SJCRH30 (cell line): ENCODE results near the gene VDR. TPM values are rescaled to one million over a fixed set of nuclear protein-coding genes. Genes with fewer than 3 reads are reported as not detected.
"Not testable (repeated sequence)": the region's sequence is repeated elsewhere in the genome, so short reads cannot be mapped to it uniquely, and the experiment has no call there.

ENCODE experiments used
- DNase-seq, 2 experiments: peaks; one replicate each; pipeline ENCODE4 v3.0.0-alpha.2; 2015 to 2020
- H3K27ac ChIP-seq: fragments of 250-450 bp; sonication (Bioruptor Pico); 2 replicates; pipeline ENCODE4 v1.5.1; 2020; ENCODE audit warnings: mild to moderate bottlenecking, moderate library complexity
- H3K27me3 ChIP-seq: fragments of 250-450 bp; sonication (Bioruptor Pico); 2 replicates; pipeline ENCODE4 v1.5.1; 2020; ENCODE audit warnings: mild to moderate bottlenecking, moderate library complexity
- H3K36me3 ChIP-seq: fragments of 250-450 bp; sonication (Bioruptor Pico); 2 replicates; pipeline ENCODE4 v1.5.1; 2020; ENCODE audit warnings: mild to moderate bottlenecking, moderate library complexity
- H3K4me1 ChIP-seq: fragments of 250-450 bp; sonication (Bioruptor Pico); 2 replicates; pipeline ENCODE4 v1.5.1; 2020; ENCODE audit warnings: mild to moderate bottlenecking, moderate library complexity
- H3K4me3 ChIP-seq: fragments of 250-450 bp; sonication (Bioruptor Pico); 2 replicates; pipeline ENCODE4 v1.5.1; 2020; ENCODE audit warnings: mild to moderate bottlenecking, moderate library complexity
- H3K9me3 ChIP-seq: fragments of 250-450 bp; sonication (Bioruptor Pico); replicated peaks from 2 replicates; pipeline ENCODE4 v1.5.1; 2020; ENCODE audit warnings: mild to moderate bottlenecking, moderate library complexity
- total RNA-seq: library from RNA; depleted of rRNA; stranded (reverse); fragments of >200 nt; shearing (Covaris generic); gene quantifications from 2 replicates; pipeline ENCODE4 v1.2.3, GENCODE V29; 2014

VDR gene
- total RNA-seq, 1 experiment from 2014 or later, result 0.10 TPM

DNA sequence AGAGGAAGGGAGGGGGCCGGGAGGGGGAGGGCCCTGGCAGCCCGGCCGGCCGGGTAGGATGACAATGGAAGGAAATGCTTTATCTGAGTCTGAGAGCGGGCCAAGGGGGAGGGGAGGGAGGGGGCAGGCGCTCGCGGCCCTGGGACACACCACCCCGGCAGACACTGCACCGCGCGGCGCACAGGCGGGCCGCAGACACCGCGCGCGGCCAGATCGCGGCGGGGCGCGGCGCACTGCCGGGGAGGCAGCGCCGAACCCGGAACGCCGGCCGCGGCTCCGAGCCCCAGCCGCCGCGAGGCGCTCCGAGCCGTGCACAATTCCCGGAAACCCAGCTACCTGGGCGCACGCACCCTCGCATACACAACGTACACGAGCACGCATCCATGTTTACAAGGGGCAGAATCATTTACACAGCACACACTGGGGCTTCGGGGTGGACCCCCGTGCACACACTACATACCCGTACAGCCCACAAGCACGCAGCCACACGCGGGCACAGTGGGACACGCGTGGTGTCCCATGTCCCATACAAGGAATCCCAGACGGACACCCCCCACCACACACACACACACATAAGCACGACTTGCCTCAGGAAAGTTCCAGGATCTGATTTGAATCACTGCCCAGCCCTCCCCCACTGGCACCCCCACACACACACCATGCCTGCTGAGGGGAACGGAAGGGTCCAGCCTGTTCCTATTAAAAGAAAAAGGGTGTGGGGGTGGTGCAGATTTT lies 84.7 kb downstream of the VDR start, which contains the start of gene HDAC7:
HDAC7 (minus strand) TSS at position 8 of the 735 bp plus-strand sequence. CDS start 118 bp downstream, outside the sequence.
- peak within 1 kb of the TSS; percentile 81 for H3K4me3 ChIP-seq
- H3K9me3 ChIP-seq, result no peaks in the 10 kb centered on the region
- H3K36me3 ChIP-seq, result no peaks in the 10 kb centered on the region
- peaks cover 36% of the 10 kb centered on the region for H3K4me1 ChIP-seq
- H3K27ac ChIP-seq, result peak within 1 kb of the TSS; percentile 95
- DNase-seq, result peak; percentile 91 to 92
- H3K27me3 ChIP-seq, result no peaks in the 10 kb centered on the region

DNA sequence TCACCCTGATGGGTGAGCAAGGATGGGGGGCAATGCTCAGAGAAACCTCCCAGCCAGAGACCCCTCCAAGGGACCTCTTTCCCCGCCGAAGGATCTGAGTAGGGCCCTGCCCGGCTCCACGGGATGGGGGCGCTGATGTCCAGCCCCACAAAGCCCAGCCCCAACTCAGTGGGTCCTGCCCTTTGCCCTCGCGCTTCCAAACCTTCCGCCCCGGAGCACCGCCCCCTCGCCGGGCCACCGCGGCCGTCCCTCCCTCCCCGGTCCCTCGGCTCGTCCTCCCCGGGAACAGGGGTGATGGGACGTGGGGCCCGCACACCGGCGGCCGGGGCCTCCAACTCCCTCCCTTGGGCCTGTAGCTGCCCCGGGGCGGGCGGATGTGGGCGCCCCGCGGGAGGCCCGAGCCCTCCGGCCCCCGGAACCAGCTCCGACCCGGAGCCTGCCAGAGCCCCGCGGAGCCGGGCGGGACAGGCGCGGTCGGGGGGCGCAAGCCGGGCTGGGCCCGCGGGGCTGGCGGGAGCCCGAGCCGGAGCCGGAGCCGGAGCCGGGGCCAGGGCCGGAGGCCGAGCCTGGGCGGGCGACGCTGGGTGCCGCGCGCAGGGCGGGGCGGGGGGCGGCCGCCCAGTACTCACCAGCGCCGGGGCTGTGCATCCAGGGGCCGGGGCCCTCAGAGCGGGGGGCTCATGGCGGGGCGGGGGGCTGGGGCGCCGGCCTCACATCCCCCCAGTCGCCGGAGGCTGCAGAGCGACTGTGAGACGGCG lies 85.5 kb downstream of the VDR start:
- peak; percentile 61 to 64 for DNase-seq
- Histone ChIP-seq H3K4me1 (peaks cover 36% of the 10 kb centered on the region), H3K4me3 (peak overlapping the region; percentile 81), H3K27ac (peak overlapping the region; percentile 64; the same call in 1 of the 2 replicates), H3K27me3 (no peaks in the 10 kb centered on the region), H3K9me3 (no peaks in the 10 kb centered on the region), H3K36me3 (no peaks in the 10 kb centered on the region)

DNA sequence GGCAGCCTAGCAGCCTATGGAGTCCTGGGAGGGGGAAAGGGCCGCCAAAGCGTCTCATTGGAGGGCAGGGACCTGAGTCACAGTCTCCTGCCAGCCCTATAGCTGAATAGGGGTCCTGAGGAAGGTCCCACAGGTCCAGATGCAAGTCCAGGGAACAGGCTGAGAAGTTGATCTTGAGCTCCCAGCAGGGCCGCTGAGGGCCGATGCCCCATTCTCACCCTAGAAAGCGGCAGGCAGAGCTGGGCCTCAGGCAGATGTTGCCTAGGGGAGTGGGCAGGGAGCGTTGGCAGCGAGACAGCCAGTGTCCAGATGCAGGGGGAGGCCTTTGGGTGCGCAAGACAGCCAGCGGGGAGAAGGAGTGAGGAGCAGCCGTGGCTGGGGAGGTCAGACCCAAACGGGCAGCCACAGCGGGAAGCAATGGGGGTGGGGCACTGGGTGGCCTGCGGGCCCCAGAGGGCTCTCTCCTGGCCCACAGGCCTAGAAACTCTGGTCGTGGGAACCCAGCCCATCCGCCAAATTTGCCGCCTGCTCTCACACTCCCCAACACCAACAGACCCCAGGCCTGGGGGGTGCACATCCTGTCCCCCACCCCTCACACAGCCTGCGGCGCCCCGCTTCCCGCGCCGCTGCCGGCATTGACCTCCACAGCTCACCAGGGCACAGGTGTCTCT lies 86.2 kb downstream of the VDR start:
- H3K36me3 ChIP-seq, result no peaks in the 10 kb centered on the region
- peak overlapping the region; percentile 81 for H3K4me3 ChIP-seq
- H3K27ac ChIP-seq, result peak overlapping the region; percentile 64; the same call in 1 of the 2 replicates
- no peaks in the 10 kb centered on the region for H3K27me3 ChIP-seq
- H3K4me1 ChIP-seq, result peaks cover 43% of the 10 kb centered on the region
- no peaks in the 10 kb centered on the region for H3K9me3 ChIP-seq
- DNase-seq, result peak in 1 of 2 experiments; percentile 27

DNA sequence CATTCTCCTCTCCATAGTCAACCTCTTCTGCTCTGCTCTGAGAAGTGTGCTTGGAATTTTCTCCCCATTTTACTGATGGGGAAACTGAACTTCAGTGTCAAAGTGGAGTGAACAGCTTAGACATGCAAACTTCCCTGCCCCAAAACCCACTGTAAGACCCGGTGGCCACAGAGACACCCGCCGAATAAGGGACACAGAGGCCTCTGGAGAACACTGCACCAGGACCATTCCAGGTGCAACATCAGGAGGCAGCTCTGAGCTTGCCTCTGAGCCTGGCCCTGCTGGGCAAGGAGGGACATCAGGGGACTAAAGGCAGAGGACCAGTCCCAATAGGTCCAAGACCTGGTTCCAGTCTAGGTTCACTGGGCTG lies 86.8 kb downstream of the VDR start:
- no peaks in the 10 kb centered on the region for H3K9me3 ChIP-seq
- H3K27me3 ChIP-seq, result no peaks in the 10 kb centered on the region
- no peak overlapping the region for H3K4me3 ChIP-seq
- peaks cover 48% of the 10 kb centered on the region for H3K4me1 ChIP-seq
- no peak overlapping the region for H3K27ac ChIP-seq
- H3K36me3 ChIP-seq, result no peaks in the 10 kb centered on the region
- DNase-seq, result no peak

DNA sequence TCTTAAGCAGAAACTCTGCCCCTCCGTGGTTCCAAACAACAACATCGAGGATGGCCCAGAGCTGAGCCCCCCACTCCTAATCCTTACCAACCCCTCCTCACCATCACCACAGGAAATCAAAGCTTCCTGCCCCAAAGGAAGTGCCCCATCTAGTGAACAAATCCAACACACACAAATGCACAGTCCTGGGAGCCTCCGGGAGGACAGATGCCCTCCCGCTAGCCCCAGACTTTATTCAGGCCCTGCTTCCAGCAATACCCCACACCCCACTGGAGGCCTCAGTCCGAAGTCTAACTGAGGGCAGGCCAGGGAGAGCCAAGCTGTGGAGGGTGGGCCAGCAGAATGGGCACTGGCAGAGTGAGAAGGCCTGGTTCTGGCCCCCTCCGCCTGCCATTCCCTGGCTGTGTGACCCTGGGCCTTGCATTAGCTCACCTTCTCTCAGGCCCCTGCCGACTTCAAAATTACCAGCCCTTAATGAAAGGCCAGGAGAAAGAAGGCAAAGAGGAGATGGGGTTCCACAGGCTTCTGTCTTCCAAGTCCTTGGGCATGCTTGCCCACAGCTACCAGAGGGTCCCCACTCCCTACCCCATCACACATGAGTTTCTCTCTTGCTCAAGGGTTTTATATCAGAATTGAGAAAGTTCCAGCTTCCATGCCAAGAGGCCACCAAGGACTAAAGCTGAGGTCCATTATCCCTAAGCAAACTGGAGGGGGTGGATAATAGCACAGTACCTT lies 87.4 kb downstream of the VDR start:
- Histone ChIP-seq H3K4me3 (no peak overlapping the region), H3K27ac (no peak overlapping the region), H3K9me3 (no peaks in the 10 kb centered on the region), H3K4me1 (peaks cover 51% of the 10 kb centered on the region), H3K36me3 (no peaks in the 10 kb centered on the region), H3K27me3 (no peaks in the 10 kb centered on the region)
- peak in 1 of 2 experiments; percentile 27 for DNase-seq

DNA sequence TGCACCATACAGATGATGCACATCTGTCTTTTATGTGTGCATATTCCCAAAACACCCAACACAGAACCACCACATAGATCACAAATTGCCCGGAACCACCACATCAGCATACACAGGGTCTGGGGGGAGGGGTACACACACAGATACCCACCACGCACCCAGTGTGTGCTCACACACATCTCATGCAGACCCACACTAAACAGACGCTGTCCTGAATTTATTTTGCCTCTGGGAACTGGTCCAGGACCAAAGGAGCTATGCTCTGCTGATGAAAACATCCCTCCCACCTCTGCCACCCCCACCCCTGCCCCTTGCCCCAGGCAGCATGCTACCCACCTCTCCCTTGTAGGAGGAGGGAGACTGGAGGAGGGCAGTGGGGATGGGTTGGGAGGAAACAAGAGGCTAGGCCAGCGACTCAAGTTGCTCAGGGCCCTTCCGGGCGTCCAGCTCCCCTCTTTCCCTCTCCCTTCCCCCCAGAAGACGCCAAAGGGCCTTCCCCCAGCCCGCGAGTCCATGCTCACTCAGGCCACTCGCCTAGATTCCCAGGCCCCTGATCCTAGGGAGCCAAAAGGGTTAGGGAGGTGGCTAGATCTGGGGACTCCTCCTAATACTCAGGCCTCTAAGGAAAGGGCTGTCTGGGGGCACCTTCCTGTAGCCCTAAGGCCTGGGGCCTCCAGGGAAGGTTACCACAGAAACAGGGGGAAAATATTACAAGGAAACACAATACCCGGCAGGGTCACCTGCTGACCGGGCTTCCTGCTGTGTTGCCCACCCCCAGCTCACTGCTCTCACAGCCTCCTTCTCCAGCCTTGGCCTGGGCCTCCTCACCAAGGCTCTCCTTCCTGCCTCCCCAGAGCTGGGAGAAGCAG lies 88.2 kb downstream of the VDR start:
- Histone ChIP-seq H3K4me3 (no peak overlapping the region), H3K9me3 (no peaks in the 10 kb centered on the region), H3K27me3 (no peaks in the 10 kb centered on the region), H3K27ac (no peak overlapping the region), H3K36me3 (peaks cover under 1% of the 10 kb centered on the region; the same call in 1 of the 2 replicates), H3K4me1 (peaks cover 47% of the 10 kb centered on the region)
- DNase-seq, result peak in 1 of 2 experiments; percentile 27

DNA sequence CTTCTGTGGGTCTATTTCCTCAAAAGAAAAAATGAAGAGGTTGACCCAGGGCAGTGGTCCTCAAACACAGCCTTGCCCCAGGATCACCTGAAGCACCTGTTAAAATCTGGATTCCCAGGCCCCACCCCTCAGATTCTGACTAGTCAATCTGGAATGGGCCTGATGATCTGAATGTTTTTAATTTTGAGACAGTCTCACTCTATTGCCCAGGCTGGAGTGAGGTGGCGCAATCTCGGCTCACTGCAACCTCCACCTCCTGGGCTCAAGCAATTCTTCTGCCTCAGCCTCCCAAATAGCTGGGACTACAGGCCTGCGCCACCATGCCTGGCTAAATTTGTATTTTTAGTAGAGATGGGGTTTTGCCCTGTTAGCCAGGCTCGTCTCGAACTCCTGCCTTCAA lies 89.3 kb downstream of the VDR start:
- not testable (repeated sequence) for H3K36me3 ChIP-seq, H3K4me3 ChIP-seq, DNase-seq, H3K9me3 ChIP-seq, H3K27me3 ChIP-seq, H3K27ac ChIP-seq
- peaks cover 37% of the 10 kb centered on the region for H3K4me1 ChIP-seq

DNA sequence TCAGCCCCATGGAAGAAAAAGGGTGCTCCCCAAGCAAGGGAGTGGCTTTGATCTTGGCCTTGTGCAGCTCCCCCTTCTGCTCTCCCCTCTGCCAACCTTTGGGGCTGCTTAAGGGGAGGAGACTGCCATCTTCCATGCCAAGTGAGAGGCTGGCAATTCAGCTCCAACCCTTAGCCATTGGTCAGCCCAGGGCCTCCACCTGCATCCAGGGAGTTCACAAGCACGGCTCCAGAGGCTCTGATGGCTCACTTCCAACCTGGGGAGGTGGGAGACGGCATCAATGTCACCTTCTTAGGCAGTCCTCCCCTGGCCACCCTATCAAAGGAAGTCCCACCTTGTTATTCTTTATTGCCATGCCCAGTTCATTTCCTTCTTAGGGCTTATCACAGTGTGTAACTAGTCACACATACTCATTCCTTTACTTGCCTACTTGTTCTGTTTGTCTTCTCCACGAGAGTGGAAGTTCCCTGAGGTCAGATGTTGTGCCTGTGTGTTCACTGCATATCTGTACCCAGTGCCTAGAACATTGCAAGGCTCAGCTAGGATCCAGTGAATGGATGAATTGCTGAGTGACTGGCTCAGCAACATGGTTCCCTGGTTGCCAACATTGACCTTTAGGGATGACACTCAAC lies 90.1 kb downstream of the VDR start:
- DNase-seq, result no peak
- H3K4me3 ChIP-seq, result no peak overlapping the region
- H3K4me1 ChIP-seq, result peaks cover 37% of the 10 kb centered on the region
- no peaks in the 10 kb centered on the region for H3K27me3 ChIP-seq
- peaks cover 6% of the 10 kb centered on the region; the same call in 1 of the 2 replicates for H3K36me3 ChIP-seq
- H3K27ac ChIP-seq, result no peak overlapping the region
- no peaks in the 10 kb centered on the region for H3K9me3 ChIP-seq

DNA sequence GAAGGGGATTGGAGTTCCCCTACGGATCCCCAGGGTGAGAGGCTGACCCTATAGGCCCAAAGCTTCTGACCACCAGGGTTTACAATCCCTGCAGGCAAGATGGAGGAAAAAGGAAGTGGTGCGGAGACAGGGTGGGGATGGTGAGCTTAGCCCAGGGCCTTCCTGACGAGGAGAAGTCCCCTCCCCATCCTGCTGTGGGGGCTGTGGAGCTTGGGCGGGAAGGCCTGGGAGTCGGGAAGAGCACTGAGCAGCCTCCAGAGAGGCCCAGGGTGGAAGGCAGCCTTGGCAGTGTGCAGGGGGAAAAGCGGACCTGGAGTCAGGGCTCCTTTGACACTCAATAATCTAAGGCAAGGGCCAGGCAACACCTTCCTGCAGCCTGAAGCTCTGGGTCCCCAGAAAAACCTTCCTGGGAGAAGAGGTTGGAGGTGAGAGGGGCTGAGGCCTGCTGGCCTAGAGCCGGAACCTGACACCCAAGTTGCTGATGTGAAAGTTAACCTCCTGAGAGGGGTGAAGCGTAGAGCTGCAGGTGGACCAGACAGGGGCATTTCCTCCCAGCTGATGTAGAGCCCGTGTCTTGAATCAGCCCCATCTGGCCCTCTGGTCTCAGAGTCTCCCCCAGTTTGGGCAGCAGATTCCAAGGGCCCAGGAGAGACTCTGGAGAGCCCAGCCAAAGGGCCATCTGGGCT lies 91.1 kb downstream of the VDR start:
- peak overlapping the region; percentile 20; the same call in 1 of the 2 replicates for H3K27ac ChIP-seq
- DNase-seq, result peak; percentile 47 to 53
- no peaks in the 10 kb centered on the region for H3K9me3 ChIP-seq
- no peaks in the 10 kb centered on the region for H3K27me3 ChIP-seq
- peaks cover 6% of the 10 kb centered on the region; the same call in 1 of the 2 replicates for H3K36me3 ChIP-seq
- H3K4me3 ChIP-seq, result peak overlapping the region; percentile 43
- H3K4me1 ChIP-seq, result peaks cover 37% of the 10 kb centered on the region

DNA sequence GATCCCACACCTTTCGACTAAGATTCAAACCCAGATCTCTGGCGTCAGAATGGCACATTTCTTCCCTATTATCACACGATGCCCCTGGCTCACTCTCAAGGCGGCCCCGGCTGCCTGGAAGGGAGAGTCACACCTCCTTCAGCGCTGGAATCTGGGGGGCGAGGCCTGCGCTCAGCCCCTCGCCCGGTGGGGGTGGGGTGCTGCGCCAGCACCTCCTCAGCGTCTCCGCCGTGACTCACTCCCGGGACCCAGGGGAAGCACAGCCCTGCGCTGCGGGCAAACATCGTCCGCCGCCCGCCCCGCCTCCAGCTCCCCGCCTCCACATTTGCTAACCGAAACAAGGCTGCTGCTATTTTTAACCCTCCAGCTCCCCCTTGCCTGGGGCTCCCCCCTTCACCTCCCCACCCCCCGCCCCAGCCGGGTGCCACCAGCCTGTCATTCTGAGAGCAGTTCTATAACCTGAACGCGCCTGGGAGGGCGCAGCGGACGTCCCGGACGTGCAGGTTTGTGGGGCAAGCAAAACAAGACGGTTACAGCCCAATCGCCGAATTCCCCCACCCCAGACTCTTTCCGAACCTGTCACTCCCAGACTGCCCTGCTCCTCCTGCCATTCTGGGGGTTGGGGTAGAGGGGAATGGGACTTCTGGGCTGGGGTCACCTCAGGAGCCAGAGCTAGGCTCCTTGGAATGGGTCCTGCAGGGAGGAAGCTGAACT lies 91.8 kb downstream of the VDR start:
- no peaks in the 10 kb centered on the region for H3K27me3 ChIP-seq
- peak overlapping the region; percentile 29; the same call in 1 of the 2 replicates for H3K27ac ChIP-seq
- peaks cover 39% of the 10 kb centered on the region for H3K4me1 ChIP-seq
- peak; percentile 80 to 87 for DNase-seq
- no peaks in the 10 kb centered on the region for H3K9me3 ChIP-seq
- H3K4me3 ChIP-seq, result peak overlapping the region; percentile 43
- peaks cover 6% of the 10 kb centered on the region; the same call in 1 of the 2 replicates for H3K36me3 ChIP-seq

DNA sequence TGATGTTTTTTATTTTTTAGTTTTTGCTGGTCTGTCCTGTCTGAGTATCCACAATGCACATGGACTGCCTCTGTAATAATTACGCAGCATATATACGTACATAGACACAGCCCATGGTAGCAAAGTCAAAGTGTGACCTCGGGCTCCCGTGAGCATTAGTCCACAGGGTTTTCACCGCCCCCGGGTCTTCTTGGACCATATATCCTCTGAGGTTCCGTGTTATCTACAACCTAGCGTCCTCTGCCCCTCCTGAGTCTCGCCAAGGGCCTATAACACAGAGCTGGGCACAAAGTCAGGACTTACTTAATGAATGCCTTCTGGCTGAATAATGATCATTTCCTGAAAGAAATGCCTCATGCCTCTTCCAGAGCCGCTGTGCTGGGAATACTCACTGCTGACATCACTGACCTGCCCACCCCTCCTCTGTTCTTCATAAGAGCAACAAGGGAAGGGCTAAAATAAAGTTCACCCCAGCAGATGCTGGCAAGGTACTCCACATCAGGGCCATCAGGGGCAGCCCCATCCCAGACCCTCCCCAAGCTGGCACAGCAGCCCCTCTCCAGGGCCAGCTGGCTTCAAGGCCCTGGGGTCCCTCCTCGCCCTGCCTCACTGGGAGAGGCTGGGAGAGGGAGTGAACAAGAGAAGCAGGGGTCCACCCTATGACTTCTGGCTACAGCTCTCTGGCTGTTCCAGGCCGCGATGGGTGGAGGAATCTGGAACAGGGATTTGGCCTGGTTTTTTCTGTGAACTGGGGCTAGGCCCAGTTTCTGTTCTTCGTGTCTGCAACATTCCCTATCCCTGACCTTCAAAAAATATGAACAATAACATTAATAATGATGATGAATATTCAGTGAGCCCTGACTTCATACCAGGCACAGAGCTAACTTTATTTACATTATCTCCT lies 93.0 kb downstream of the VDR start:
- Histone ChIP-seq H3K4me1 (peaks cover 32% of the 10 kb centered on the region), H3K27ac (no peak overlapping the region; the same call in 1 of the 2 replicates), H3K4me3 (no peak overlapping the region), H3K9me3 (no peaks in the 10 kb centered on the region), H3K27me3 (no peaks in the 10 kb centered on the region), H3K36me3 (peaks cover 6% of the 10 kb centered on the region; the same call in 1 of the 2 replicates)
- no peak for DNase-seq
